CD8-positive, alpha-beta memory T cell (primary cell): ENCODE data around the gene FAM20B. TPM values are rescaled to one million over a fixed set of nuclear protein-coding genes. Genes with fewer than 3 reads are reported as not detected.

Experiments
- CTCF ChIA-PET: fragments of 350-600 bp; sonication (Branson Sonifier 250); formaldehyde crosslinking; loops from one replicate; lab custom pipeline; 2021; ENCODE audit warnings: antibody characterized with exemption; lab: Charles Lee
- POLR2A ChIA-PET: fragments of 350-600 bp; sonication (Branson Sonifier 250); formaldehyde crosslinking; loops from one replicate; lab custom pipeline; 2021; ENCODE audit warnings: antibody characterized with exemption; lab: Charles Lee
- DNase-seq, 5 donors: peaks; one replicate each; pipeline versions ENCODE4 v3.0.0 to v3.0.0-alpha.2; 2020 to 2022; ENCODE audit warnings: mixed read lengths in 1 of 5
- H3K27ac ChIP-seq: one replicate; pipeline ENCODE4 v1.7.0; 2013; ENCODE audit warnings: low read depth, mild to moderate bottlenecking, low read length, moderate library complexity
- H3K27me3 ChIP-seq: 2 replicates; pipeline ENCODE4 v1.7.0; 2013; ENCODE audit warnings: low read length, mild to moderate bottlenecking; ENCODE audit not compliant: insufficient read depth, poor library complexity, severe bottlenecking
- H3K36me3 ChIP-seq: 2 replicates; pipeline ENCODE4 v1.7.0; 2013; ENCODE audit warnings: mild to moderate bottlenecking, low read length, moderate library complexity; ENCODE audit not compliant: insufficient read depth
- H3K4me1 ChIP-seq: 2 replicates; pipeline ENCODE4 v1.7.0; 2013; ENCODE audit warnings: mild to moderate bottlenecking, low read length, moderate library complexity; ENCODE audit not compliant: insufficient read depth
- H3K4me3 ChIP-seq: 2 replicates; pipeline ENCODE4 v1.7.0; 2013; ENCODE audit warnings: mild to moderate bottlenecking, low read length
- H3K9me3 ChIP-seq: 2 replicates; pipeline ENCODE4 v1.7.0; 2013; ENCODE audit warnings: mild to moderate bottlenecking, low read length
- H3K27ac Mint-ChIP-seq, 8 donors: one replicate each; pipeline ENCODE4 v1.8.0; 2020 to 2021; ENCODE audit warnings: mixed read lengths in 8 of 8, mild to moderate bottlenecking in 6 of 8, inconsistent platforms in 3 of 8, moderate library complexity in 3 of 8
- H3K27me3 Mint-ChIP-seq, 2 donors: one replicate each; pipeline ENCODE4 v1.8.0; 2020 to 2021; ENCODE audit warnings: mixed read lengths in 2 of 2, mild to moderate bottlenecking in 1 of 2, moderate library complexity in 1 of 2
- H3K36me3 Mint-ChIP-seq, 3 donors: one replicate each; pipeline ENCODE4 v1.8.0; 2020 to 2021; ENCODE audit warnings: mixed read lengths in 3 of 3, inconsistent platforms in 1 of 3, mild to moderate bottlenecking in 1 of 3
- H3K4me1 Mint-ChIP-seq, 3 donors: one replicate each; pipeline ENCODE4 v1.8.0; 2020 to 2021; ENCODE audit warnings: mixed read lengths in 3 of 3, inconsistent platforms in 1 of 3, mild to moderate bottlenecking in 1 of 3
- H3K4me3 Mint-ChIP-seq, 7 donors: one replicate each; pipeline ENCODE4 v1.8.0; 2020 to 2021; ENCODE audit warnings: mixed read lengths in 7 of 7, mild to moderate bottlenecking in 6 of 7, moderate library complexity in 4 of 7, inconsistent platforms in 2 of 7
- H3K9me3 Mint-ChIP-seq, 5 donors: one replicate each; pipeline ENCODE4 v1.8.0; 2020 to 2022; ENCODE audit warnings: mixed read lengths in 5 of 5, mild to moderate bottlenecking in 3 of 5, moderate library complexity in 2 of 5, inconsistent platforms in 1 of 5
- polyA plus RNA-seq: library from polyadenylated mRNA; unstranded; fragments of 300-500 nt; fragmentation: Illumina TruSeq; gene quantifications from one replicate; pipeline ENCODE4 v1.2.3, GENCODE V29; 2021
- total RNA-seq, 2 experiments: library from RNA; stranded (reverse); gene quantifications; one replicate each; pipeline ENCODE4 v1.2.3, GENCODE V29; 2021

The FAM20B gene
- total and polyA plus RNA-seq, 3 experiments from 2014 or later: 11.4 to 41.5 (median 39.2) TPM

DNA sequence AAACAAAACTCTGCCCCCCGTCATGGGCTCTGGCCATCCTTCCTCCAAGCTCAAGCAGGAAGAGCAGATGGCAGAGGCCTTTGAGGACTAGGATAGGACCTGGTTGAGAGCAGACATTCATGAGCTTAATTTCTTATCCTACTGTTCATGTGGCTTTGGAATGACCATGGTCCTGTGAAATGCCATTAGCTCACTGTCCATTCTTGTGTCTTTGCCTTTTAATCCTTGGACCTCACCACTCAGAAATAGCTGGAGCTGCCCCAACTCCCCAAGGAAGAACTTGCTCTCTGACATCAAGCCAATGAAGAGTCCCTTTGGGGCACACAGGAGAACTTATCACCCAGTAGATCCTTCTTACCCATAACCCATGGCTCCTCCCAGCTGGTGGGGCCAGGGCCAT is 11.6 kb upstream of the FAM20B start:
- peaks cover 0 to 1% (median 0%) of the 10 kb centered on the region in 5 donors for H3K9me3 Mint-ChIP-seq
- Histone ChIP-seq H3K27ac (no peak overlapping the region), H3K4me1 (no peaks in the 10 kb centered on the region), H3K4me3 (no peak overlapping the region), H3K36me3 (no peaks in the 10 kb centered on the region), H3K27me3 (no peaks in the 10 kb centered on the region), H3K9me3 (no peaks in the 10 kb centered on the region)
- DNase-seq: no peak
- peaks cover 0 to 6% (median 3%) of the 10 kb centered on the region in 3 donors for H3K4me1 Mint-ChIP-seq
- H3K27ac Mint-ChIP-seq: no peak overlapping the region
- H3K27me3 Mint-ChIP-seq: peaks cover 0 to 3% of the 10 kb centered on the region in 2 donors
- ChIA-PET POLR2A (no interaction called here), CTCF (interaction anchor here (1.5 kb wide), 1 partner anchor 11 kb away, joined by 9 read pairs; no protein-coding TSS in a partner anchor)
- H3K36me3 Mint-ChIP-seq: no peaks in the 10 kb centered on the region
- H3K4me3 Mint-ChIP-seq: no peak overlapping the region

- H3K4me3 Mint-ChIP-seq: no peak overlapping the region
- no peaks in the 10 kb centered on the region for H3K36me3 ChIP-seq
- H3K36me3 Mint-ChIP-seq: no peaks in the 10 kb centered on the region
- no peaks in the 10 kb centered on the region for H3K9me3 ChIP-seq
- no peak overlapping the region for H3K4me3 ChIP-seq
- no peak for DNase-seq
- no peaks in the 10 kb centered on the region for H3K27me3 ChIP-seq
- no peak overlapping the region for H3K27ac ChIP-seq
- ChIA-PET CTCF (interaction anchor here (2.1 kb wide), 1 partner anchor 13 kb away, joined by 8 read pairs; no protein-coding TSS in a partner anchor), POLR2A (no interaction called here)
- peaks cover 0 to 1% (median 0%) of the 10 kb centered on the region in 5 donors for H3K9me3 Mint-ChIP-seq
- H3K27ac Mint-ChIP-seq: no peak overlapping the region
- no peaks in the 10 kb centered on the region for H3K4me1 ChIP-seq
- H3K4me1 Mint-ChIP-seq: peaks cover 0 to 6% (median 3%) of the 10 kb centered on the region in 3 donors
- H3K27me3 Mint-ChIP-seq: peaks cover 7% of the 10 kb centered on the region in 2 donors
Measured at GRCh38 chr1:179015396-179015795, 10.3 kb upstream of the FAM20B start.

DNA sequence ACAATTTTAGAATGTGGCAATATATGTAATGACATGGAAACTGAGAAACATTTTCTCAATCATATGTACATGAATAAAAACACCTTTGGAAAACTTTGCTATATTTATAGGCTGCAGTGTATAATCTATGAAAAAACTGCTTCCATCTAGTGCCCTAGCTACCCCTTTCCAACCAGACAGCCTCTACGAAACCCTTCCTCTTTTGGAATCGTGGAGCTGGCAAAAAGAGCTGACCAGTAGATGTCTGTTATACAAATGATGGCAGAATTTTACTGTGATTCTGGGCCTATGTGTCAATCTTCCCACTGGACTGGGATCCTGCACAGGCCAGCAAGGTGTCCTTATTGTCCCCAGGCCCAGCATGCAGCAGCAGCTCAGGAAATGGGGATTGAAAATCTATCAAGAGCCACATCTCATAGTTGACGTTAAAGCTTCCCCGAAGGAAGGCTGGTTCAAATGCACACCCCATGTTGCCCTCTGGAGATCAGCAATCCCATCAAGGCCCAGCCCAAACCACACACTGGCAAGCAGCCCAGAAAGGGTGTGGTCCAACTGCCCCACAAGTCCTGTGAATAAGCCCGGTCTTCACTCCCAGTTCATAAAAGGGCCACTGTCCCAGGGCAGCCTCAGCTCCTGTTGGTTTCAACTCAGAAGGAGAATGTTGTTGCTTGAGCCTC is 8.8 kb upstream of the FAM20B start:
- Histone ChIP-seq H3K9me3 (no peaks in the 10 kb centered on the region), H3K36me3 (no peaks in the 10 kb centered on the region), H3K27me3 (no peaks in the 10 kb centered on the region), H3K27ac (peak overlapping the region; percentile 84), H3K4me3 (no peak overlapping the region), H3K4me1 (no peaks in the 10 kb centered on the region)
- POLR2A ChIA-PET: no interaction called here
- peaks cover 7 to 10% of the 10 kb centered on the region in 2 donors for H3K27me3 Mint-ChIP-seq
- CTCF ChIA-PET: interaction anchor here (2.1 kb wide), 1 partner anchor 14 kb away, joined by 8 read pairs; no protein-coding TSS in a partner anchor
- no peak overlapping the region for H3K4me3 Mint-ChIP-seq
- no peak for DNase-seq
- H3K27ac Mint-ChIP-seq: no peak overlapping the region
- H3K4me1 Mint-ChIP-seq: peaks cover 0 to 6% (median 3%) of the 10 kb centered on the region in 3 donors
- H3K9me3 Mint-ChIP-seq: peaks cover 0 to 1% (median 0%) of the 10 kb centered on the region in 5 donors
- no peaks in the 10 kb centered on the region for H3K36me3 Mint-ChIP-seq

DNA sequence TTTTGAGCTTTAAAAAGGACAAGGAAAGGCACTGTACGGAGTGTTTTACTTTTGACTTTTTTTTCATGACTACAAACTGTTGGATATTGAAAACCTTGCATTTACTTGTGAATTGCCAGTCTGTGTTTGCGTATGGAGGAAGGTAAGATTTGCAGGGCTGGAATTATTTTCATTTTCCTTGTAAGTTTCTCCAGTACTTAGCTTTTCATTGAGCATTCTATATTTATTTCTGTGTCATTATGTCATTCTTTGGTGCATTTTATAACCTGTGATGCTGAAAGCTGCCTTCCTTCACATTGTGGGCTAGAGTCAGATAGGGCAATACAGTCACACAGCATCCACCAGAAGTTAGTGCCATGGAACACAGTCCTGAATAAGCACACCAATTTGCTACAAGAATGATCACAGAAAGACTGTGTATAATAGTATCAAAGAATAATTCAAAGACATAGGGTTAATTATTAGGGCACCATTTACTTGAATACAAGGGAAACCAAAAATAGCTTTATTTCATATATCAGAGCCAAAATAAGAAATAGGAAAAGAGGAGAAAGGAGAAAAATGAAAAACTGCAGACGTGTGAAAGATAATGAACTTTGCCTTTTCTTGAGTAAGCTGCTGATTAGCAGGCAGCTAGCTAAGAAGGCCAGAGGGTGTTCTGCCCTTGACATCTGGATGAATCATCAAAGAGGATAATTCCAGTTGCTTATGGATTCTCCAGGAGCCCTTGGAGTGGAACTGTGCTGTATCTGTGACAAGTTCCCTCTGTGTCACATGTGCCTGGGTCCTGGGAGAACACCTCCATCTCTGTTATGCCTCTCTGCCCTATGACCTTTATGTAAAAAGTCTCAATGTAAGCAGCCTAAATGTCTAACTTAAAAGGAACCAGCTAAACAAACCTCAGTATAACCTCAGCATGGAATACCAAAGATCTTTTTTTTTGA is 8.0 kb upstream of the FAM20B start:
- H3K4me1 Mint-ChIP-seq: peaks cover 0 to 6% (median 3%) of the 10 kb centered on the region in 3 donors
- H3K27ac ChIP-seq: peak overlapping the region; percentile 84
- H3K4me3 ChIP-seq: no peak overlapping the region
- no peaks in the 10 kb centered on the region for H3K36me3 Mint-ChIP-seq
- ChIA-PET POLR2A (no interaction called here), CTCF (interaction anchor here (0.9 to 2.1 kb wide), 2 partner anchors 15 kb away, joined by 3 to 8 read pairs; no protein-coding TSS in a partner anchor)
- H3K27ac Mint-ChIP-seq: no peak overlapping the region
- peaks cover 7 to 10% of the 10 kb centered on the region in 2 donors for H3K27me3 Mint-ChIP-seq
- no peaks in the 10 kb centered on the region for H3K27me3 ChIP-seq
- H3K9me3 ChIP-seq: no peaks in the 10 kb centered on the region
- no peaks in the 10 kb centered on the region for H3K36me3 ChIP-seq
- peaks cover 0 to 1% (median 0%) of the 10 kb centered on the region in 5 donors for H3K9me3 Mint-ChIP-seq
- no peak overlapping the region for H3K4me3 Mint-ChIP-seq
- DNase-seq: no peak
- H3K4me1 ChIP-seq: no peaks in the 10 kb centered on the region

DNA sequence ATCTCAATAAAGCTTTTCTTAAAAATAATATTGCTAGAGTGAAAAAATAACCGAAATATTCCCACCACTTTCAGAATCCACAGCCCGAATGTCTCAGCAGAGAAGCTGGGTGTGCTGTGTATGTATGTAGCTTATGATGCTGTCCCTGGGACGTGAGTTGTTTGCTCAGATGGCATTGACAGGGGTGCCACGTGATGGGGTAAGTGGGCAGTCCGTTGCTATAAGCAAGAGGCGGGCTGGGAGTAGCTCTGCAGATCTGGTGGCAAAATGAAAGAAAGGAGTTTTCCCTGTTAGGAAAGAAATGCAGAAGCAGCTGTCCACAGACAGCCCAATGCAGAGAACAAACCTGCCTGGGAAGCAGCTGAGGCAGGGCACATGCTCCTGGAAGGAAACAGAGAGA is 3.8 kb upstream of the FAM20B start:
- POLR2A ChIA-PET: no interaction called here

DNA sequence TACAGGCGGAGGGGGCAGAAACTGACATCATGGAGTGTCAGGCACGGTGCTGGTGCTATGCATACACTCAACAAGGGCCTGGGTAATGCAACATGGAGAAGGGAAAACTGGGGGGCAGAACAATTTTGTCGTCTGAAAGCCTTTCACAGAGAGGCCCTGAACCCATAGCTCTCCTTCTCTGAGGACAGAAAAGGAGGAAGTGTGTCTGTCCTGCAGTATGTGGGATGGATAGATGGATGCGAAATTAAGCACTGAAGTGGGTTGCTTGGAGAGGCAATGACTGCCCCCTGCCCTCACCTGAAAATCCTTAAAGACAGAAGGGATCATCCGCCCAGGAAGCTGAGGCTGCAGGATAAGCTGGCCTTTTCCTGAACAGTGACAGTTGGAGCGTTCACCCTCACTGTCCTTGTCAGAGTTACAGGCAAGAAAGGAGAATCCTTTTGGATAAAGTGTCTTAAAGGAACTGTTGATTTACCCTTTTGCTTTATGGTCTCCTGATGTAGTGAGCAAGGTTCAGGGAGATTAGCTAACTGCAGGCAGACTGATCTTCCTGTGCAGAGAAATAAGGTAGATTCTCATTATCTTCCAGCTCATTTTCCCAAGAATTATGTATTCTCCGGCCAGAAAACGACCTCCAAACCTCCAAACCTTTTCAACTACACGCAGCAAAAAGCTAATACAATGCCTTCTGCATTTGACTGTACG is 1.6 kb upstream of the FAM20B start:
- Histone ChIP-seq H3K4me1 (peaks cover 16% of the 10 kb centered on the region), H3K4me3 (no peak overlapping the region), H3K36me3 (no peaks in the 10 kb centered on the region), H3K27me3 (no peaks in the 10 kb centered on the region), H3K27ac (no peak overlapping the region), H3K9me3 (no peaks in the 10 kb centered on the region)
- Mint-ChIP-seq H3K9me3 (no peaks in the 10 kb centered on the region), H3K4me1 (peaks cover 30 to 35% (median 34%) of the 10 kb centered on the region in 3 donors), H3K36me3 (peaks cover 0 to 4% (median 0%) of the 10 kb centered on the region in 3 donors), H3K4me3 (peak overlapping the region in 5 of 7 donors; percentile 29 to 92 (median 91)), H3K27me3 (peaks cover 3 to 12% of the 10 kb centered on the region in 2 donors), H3K27ac (peak overlapping the region in 2 of 8 donors; percentile 56 to 83)
- CTCF ChIA-PET: interaction anchor here (1.4 to 1.5 kb wide), 2 partner anchors 21 to 55 kb away, joined by 3 to 5 read pairs; no protein-coding TSS in a partner anchor
- no peak for DNase-seq
- POLR2A ChIA-PET: no interaction called here

More for the DNA sequence above, 3.8 kb upstream of the FAM20B start:
- no peaks in the 10 kb centered on the region for H3K36me3 ChIP-seq
- Mint-ChIP-seq H3K9me3 (no peaks in the 10 kb centered on the region), H3K27me3 (peaks cover 7 to 12% of the 10 kb centered on the region in 2 donors), H3K4me1 (peaks cover 13 to 18% (median 17%) of the 10 kb centered on the region in 3 donors), H3K4me3 (no peak overlapping the region), H3K36me3 (peaks cover 0 to 4% (median 0%) of the 10 kb centered on the region in 3 donors), H3K27ac (no peak overlapping the region)
- CTCF ChIA-PET: interaction anchor here (0.6 kb wide), 1 partner anchor 19 kb away, joined by 3 read pairs; no protein-coding TSS in a partner anchor
- H3K4me1 ChIP-seq: peaks cover 9% of the 10 kb centered on the region
- no peak overlapping the region for H3K27ac ChIP-seq
- no peaks in the 10 kb centered on the region for H3K27me3 ChIP-seq
- H3K9me3 ChIP-seq: no peaks in the 10 kb centered on the region
- no peak overlapping the region for H3K4me3 ChIP-seq
- DNase-seq: no peak

GRCh38 chr1:179025975-179026812 is 500 bp downstream of the FAM20B start:
- Histone ChIP-seq H3K4me1 (peaks cover 16% of the 10 kb centered on the region), H3K36me3 (no peaks in the 10 kb centered on the region), H3K9me3 (no peaks in the 10 kb centered on the region), H3K27ac (peak overlapping the region; percentile 85), H3K4me3 (peak overlapping the region; percentile 68), H3K27me3 (no peaks in the 10 kb centered on the region)
- POLR2A ChIA-PET: no interaction called here
- CTCF ChIA-PET: interaction anchor here (0.9 kb wide), 1 partner anchor 22 kb away, joined by 3 read pairs; no protein-coding TSS in a partner anchor
- peaks cover 0 to 4% (median 0%) of the 10 kb centered on the region in 3 donors for H3K36me3 Mint-ChIP-seq
- peaks cover 48 to 56% (median 55%) of the 10 kb centered on the region in 3 donors for H3K4me1 Mint-ChIP-seq
- peak overlapping the region; percentile 59 to 96 (median 90) for H3K27ac Mint-ChIP-seq
- no peaks in the 10 kb centered on the region for H3K9me3 Mint-ChIP-seq
- H3K27me3 Mint-ChIP-seq: peaks cover 0 to 2% of the 10 kb centered on the region in 2 donors
- peak; percentile 64 to 81 (median 71) for DNase-seq
- peak overlapping the region; percentile 85 to 95 (median 88) for H3K4me3 Mint-ChIP-seq
